Osteoblast (primary cell): ENCODE measurements around the gene MAFB. TPM values are rescaled to one million over a fixed set of nuclear protein-coding genes. Genes with fewer than 3 reads are reported as not detected.

Experiments used
- DNase-seq: peaks from one replicate; pipeline ENCODE4 v3.0.0; 2011; ENCODE audit warnings: low spot score, mixed read lengths; ENCODE audit not compliant: insufficient read length; ENCODE audit errors: missing footprints
- H2AFZ ChIP-seq: 2 replicates; pipeline ENCODE4 v1.6.0; 2011; ENCODE audit warnings: mild to moderate bottlenecking, low read length
- H3K27ac ChIP-seq: 2 replicates; pipeline ENCODE4 v1.5.1; 2011; ENCODE audit warnings: mild to moderate bottlenecking, low read depth, low read length, moderate library complexity
- H3K27me3 ChIP-seq: 2 replicates; pipeline ENCODE4 v1.6.0; 2012; ENCODE audit warnings: mild to moderate bottlenecking, control low read depth, inconsistent platforms, low read length, moderate library complexity; ENCODE audit not compliant: insufficient read depth
- H3K36me3 ChIP-seq: 2 replicates; pipeline ENCODE4 v1.5.1; 2011; ENCODE audit warnings: mild to moderate bottlenecking, low read length, control low read depth, moderate library complexity; ENCODE audit not compliant: insufficient read depth
- H3K4me1 ChIP-seq: 2 replicates; pipeline ENCODE4 v1.5.1; 2011; ENCODE audit warnings: mild to moderate bottlenecking, low read length, control low read depth, moderate library complexity; ENCODE audit not compliant: insufficient read depth
- H3K4me2 ChIP-seq: 2 replicates; pipeline ENCODE4 v1.6.0; 2011; ENCODE audit warnings: mild to moderate bottlenecking, low read length; ENCODE audit not compliant: insufficient read depth
- H3K4me3 ChIP-seq: fragments of 200-600 bp; sonication (generic); 3 replicates; pipeline ENCODE4 v1.5.1; 2012; ENCODE audit warnings: mild to moderate bottlenecking, low read length, inconsistent platforms; ENCODE audit not compliant: insufficient read depth
- H3K79me2 ChIP-seq: 2 replicates; pipeline ENCODE4 v1.6.0; 2012; ENCODE audit warnings: mild to moderate bottlenecking, low read length, control low read depth, inconsistent platforms; ENCODE audit not compliant: insufficient read depth
- H3K9me3 ChIP-seq: 2 replicates; pipeline ENCODE4 v1.5.1; 2011; ENCODE audit warnings: low read depth, low read length, control low read depth
- H4K20me1 ChIP-seq: 2 replicates; pipeline ENCODE4 v1.6.0; 2012; ENCODE audit warnings: mild to moderate bottlenecking, low read length, control low read depth; ENCODE audit not compliant: insufficient read depth
- total RNA-seq: library from RNA; depleted of rRNA; stranded (reverse); fragments of >200 nt; gene quantifications from 2 replicates; pipeline ENCODE4 v1.2.3, GENCODE V29; 2012
- TF ChIP-seq, protein P1 (sequence below): IDR thresholded peaks from 2 replicates; pipeline ENCODE4 v1.5.1; 2011; ENCODE audit warnings: mild to moderate bottlenecking, low read depth, low read length, moderate library complexity; ENCODE audit errors: extremely low read depth

MAFB gene
- total RNA-seq, 1 donor, result 12.7 TPM

DNA sequence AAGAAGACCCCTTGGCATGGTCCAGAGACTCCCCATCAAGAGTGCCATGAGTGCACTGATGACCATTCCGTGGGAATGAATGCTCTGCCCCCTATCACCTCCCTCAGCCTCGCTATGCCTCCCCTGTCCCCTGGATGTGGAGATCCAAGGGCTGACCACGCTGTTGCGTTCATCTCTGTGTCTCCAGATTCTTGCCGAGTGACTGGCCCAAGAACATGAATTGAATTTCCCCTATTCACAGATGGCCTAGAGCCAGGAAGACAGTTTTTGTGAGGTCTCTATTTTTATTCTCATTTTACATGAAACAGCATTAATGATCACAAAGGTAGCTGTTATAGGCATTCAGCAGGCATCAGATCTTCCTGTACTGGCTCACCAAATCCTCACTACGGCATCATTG lies 33.6 kb downstream of the MAFB start:
- H3K79me2 ChIP-seq, result no peaks in the 10 kb centered on the region
- H3K4me1 ChIP-seq, result peaks cover 3% of the 10 kb centered on the region
- H4K20me1 ChIP-seq, result no peaks in the 10 kb centered on the region
- peaks cover 5% of the 10 kb centered on the region for H3K27me3 ChIP-seq
- no peak overlapping the region for H2AFZ ChIP-seq
- no peak overlapping the region for H3K27ac ChIP-seq
- no peak for DNase-seq
- H3K4me2 ChIP-seq, result no peak overlapping the region
- H3K36me3 ChIP-seq, result no peaks in the 10 kb centered on the region
- no peak overlapping the region for H3K4me3 ChIP-seq
- TF ChIP-seq, protein P1, sequence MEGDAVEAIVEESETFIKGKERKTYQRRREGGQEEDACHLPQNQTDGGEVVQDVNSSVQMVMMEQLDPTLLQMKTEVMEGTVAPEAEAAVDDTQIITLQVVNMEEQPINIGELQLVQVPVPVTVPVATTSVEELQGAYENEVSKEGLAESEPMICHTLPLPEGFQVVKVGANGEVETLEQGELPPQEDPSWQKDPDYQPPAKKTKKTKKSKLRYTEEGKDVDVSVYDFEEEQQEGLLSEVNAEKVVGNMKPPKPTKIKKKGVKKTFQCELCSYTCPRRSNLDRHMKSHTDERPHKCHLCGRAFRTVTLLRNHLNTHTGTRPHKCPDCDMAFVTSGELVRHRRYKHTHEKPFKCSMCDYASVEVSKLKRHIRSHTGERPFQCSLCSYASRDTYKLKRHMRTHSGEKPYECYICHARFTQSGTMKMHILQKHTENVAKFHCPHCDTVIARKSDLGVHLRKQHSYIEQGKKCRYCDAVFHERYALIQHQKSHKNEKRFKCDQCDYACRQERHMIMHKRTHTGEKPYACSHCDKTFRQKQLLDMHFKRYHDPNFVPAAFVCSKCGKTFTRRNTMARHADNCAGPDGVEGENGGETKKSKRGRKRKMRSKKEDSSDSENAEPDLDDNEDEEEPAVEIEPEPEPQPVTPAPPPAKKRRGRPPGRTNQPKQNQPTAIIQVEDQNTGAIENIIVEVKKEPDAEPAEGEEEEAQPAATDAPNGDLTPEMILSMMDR, result no peak
- H3K9me3 ChIP-seq, result no peaks in the 10 kb centered on the region

DNA sequence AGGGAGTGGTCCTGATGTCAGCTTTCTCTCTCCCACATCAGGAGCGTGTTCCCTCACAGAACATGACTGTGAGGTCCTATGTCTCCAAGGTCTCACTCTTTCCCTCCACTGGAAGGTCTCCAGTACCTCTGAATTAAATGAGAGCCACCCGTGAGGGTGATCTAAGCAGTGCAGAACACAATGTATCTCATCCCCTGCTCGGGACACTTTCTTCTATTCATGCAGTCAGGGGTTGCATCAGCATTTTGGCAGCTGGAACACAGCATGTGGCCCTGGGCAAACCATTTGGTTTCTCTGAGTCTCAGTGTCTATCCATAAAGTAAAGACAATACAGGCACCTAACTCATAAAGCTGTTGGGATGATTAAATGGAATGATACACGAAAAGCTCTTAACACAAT lies 34.2 kb downstream of the MAFB start:
- Histone ChIP-seq H2AFZ (no peak overlapping the region), H3K9me3 (no peaks in the 10 kb centered on the region)
- DNase-seq, result no peak

GRCh38 chr20:40652441-40652987 lies 36.5 kb downstream of the MAFB start:
- no peaks in the 10 kb centered on the region for H3K9me3 ChIP-seq
- no peak overlapping the region for H3K27ac ChIP-seq
- H3K27me3 ChIP-seq, result no peaks in the 10 kb centered on the region
- no peaks in the 10 kb centered on the region for H4K20me1 ChIP-seq
- no peaks in the 10 kb centered on the region for H3K79me2 ChIP-seq
- no peak overlapping the region for H3K4me2 ChIP-seq
- no peaks in the 10 kb centered on the region for H3K36me3 ChIP-seq
- H2AFZ ChIP-seq, result peak overlapping the region; percentile 10
- no peak overlapping the region for H3K4me3 ChIP-seq
- no peak for DNase-seq
- H3K4me1 ChIP-seq, result peaks cover 3% of the 10 kb centered on the region
- TF ChIP-seq, protein P1, result no peak

More for the DNA sequence above, 34.2 kb downstream of the MAFB start:
- Histone ChIP-seq H3K79me2 (no peaks in the 10 kb centered on the region), H3K27me3 (peaks cover 5% of the 10 kb centered on the region), H3K36me3 (no peaks in the 10 kb centered on the region), H3K4me2 (no peak overlapping the region), H3K27ac (no peak overlapping the region), H3K4me3 (no peak overlapping the region), H3K4me1 (peaks cover 3% of the 10 kb centered on the region), H4K20me1 (no peaks in the 10 kb centered on the region)
- TF ChIP-seq, protein P1, result no peak

- DNase-seq, result no peak
- H3K27ac ChIP-seq, result no peak overlapping the region
- TF ChIP-seq, protein P1, result no peak
Observed at GRCh38 chr20:40651151-40651550, 37.9 kb downstream of the MAFB start.

More at GRCh38 chr20:40651151-40651550, 37.9 kb downstream of the MAFB start:
- H3K27me3 ChIP-seq, result no peaks in the 10 kb centered on the region
- no peaks in the 10 kb centered on the region for H3K79me2 ChIP-seq
- H4K20me1 ChIP-seq, result no peaks in the 10 kb centered on the region
- no peaks in the 10 kb centered on the region for H3K9me3 ChIP-seq
- H3K36me3 ChIP-seq, result no peaks in the 10 kb centered on the region
- peak overlapping the region; percentile 21 for H3K4me2 ChIP-seq
- H3K4me1 ChIP-seq, result peaks cover 3% of the 10 kb centered on the region
- H3K4me3 ChIP-seq, result no peak overlapping the region
- H2AFZ ChIP-seq, result no peak overlapping the region
